Neural cell (in vitro differentiated cells): ENCODE results near the gene COL20A1.

Experiments used
- CTCF ChIP-seq: fragments of 450-650 bp; IDR thresholded peaks from 2 replicates; pipeline ENCODE4 v1.5.1; 2014; ENCODE audit warnings: antibody characterized with exemption, mild to moderate bottlenecking, moderate library complexity; ENCODE audit not compliant: poor library complexity, severe bottlenecking
- EP300 ChIP-seq: fragments of 450-650 bp; conservative IDR thresholded peaks from 2 replicates; pipeline ENCODE4 v1.6.1; 2014; ENCODE audit warnings: antibody characterized with exemption, mild to moderate bottlenecking, moderate library complexity; ENCODE audit not compliant: poor library complexity, severe bottlenecking
- EZH2 ChIP-seq: fragments of 200-600, 300-800 bp; shearing (Covaris generic), sonication (generic); IDR thresholded peaks from 2 replicates; pipeline ENCODE4 v1.6.1; 2014; ENCODE audit warnings: antibody characterized with exemption, low read length, borderline replicate concordance, mild to moderate bottlenecking; ENCODE audit not compliant: insufficient read depth, poor library complexity, severe bottlenecking
- MXI1 ChIP-seq: fragments of 450-650 bp; conservative IDR thresholded peaks from 2 replicates; pipeline ENCODE4 v1.6.1; 2014; ENCODE audit warnings: antibody characterized with exemption, mild to moderate bottlenecking; ENCODE audit not compliant: poor library complexity, severe bottlenecking
- POLR2AphosphoS5 ChIP-seq: IDR thresholded peaks from 2 replicates; pipeline ENCODE4 v1.6.1; 2012
- TAF1 ChIP-seq: IDR thresholded peaks from 2 replicates; pipeline ENCODE4 v1.6.1; 2012; ENCODE audit warnings: low read depth

- TF ChIP-seq CTCF (no peak), EZH2 (no peak), POLR2AphosphoS5 (no peak), TAF1 (no peak), EP300 (no peak), MXI1 (no peak)
Measured at GRCh38 chr20:63281742-63282665, 11.0 kb upstream of the COL20A1 start.
